ENCODE data around the gene HPN.

HPN gene

DNA sequence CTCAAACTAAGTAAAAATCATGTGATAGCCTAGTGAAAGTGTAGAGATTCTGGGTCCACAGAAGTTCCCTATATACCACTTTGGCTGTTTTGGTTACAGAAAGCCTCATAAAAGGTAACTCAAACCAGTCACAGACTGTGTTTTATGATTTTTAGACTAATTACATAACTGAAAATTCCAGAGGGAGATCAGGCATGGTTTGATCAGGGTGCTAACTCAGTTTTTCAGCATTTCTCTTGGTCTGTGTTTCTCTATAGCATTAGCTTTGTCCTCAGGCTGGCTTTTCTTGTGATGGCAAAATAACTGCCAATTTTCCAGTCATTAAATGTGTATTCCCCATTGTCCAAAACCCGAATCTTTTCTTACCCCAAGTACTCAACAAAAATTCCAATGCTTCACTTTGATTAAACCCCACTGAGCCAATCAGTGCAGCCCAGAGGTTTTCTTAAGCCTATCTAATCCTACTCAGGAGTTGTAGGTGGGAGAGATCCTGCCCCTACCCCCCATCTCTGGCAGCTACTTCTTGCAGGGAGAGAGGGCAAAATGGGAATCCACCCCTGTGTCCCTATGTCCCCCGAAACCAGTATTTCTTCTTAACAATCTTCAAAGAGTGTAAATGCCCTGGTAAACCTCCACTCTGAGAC, 65.5 kb downstream of the HPN start:
- Histone ChIP-seq H3K4me1 (ENCODE audit: insufficient read depth, low read length) (peaks cover 8% of the 10 kb centered on the region; the same call in 1 of the 2 replicates), H3K9ac (ENCODE audit: low read depth, low read length) (no peak overlapping the region), H3K9me3 (ENCODE audit: control insufficient read depth, insufficient read depth, low read length) (no peaks in the 10 kb centered on the region), H3K36me3 (ENCODE audit: insufficient read depth, low read length) (no peaks in the 10 kb centered on the region)

DNA sequence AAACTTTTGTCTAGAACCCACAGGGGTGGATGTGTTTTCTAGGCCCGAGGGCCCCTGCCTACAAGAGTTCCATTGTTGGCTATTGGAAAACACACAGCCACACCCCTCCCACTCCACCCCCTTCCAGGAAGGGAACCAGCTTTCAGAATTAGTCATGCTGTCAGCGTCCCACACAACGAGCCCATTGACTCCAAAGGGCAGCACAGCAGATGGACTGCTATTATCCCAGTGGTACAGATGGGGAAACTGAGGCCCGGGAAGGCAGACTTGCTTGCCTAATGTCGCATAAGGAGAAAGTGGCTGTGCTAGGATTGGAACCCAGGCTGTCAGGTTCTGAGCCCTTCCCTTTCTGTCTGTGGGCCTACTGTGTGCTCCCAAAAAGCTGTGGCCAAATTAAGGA, 66.0 kb downstream of the HPN start:
- H3K4me1 ChIP-seq (ENCODE audit: insufficient read depth, low read length): peaks cover 8% of the 10 kb centered on the region; the same call in 1 of the 2 replicates
- H3K9ac ChIP-seq (ENCODE audit: low read depth, low read length): no peak overlapping the region
- no peaks in the 10 kb centered on the region for H3K9me3 ChIP-seq (ENCODE audit: control insufficient read depth, insufficient read depth, low read length)
- H3K36me3 ChIP-seq (ENCODE audit: insufficient read depth, low read length): no peaks in the 10 kb centered on the region

GRCh38 chr19:35108730-35109129, 67.2 kb downstream of the HPN start:
- Histone ChIP-seq H3K4me1 (ENCODE audit: insufficient read depth, low read length) (peaks cover 8% of the 10 kb centered on the region; the same call in 1 of the 2 replicates), H3K9ac (ENCODE audit: low read depth, low read length) (no peak overlapping the region), H3K9me3 (ENCODE audit: control insufficient read depth, insufficient read depth, low read length) (no peaks in the 10 kb centered on the region), H3K36me3 (ENCODE audit: insufficient read depth, low read length) (no peaks in the 10 kb centered on the region)

- peaks cover 14% of the 10 kb centered on the region for H3K4me1 ChIP-seq (ENCODE audit: insufficient read depth, low read length)
- no peaks in the 10 kb centered on the region for H3K9me3 ChIP-seq (ENCODE audit: control insufficient read depth, insufficient read depth, low read length)
- H3K36me3 ChIP-seq (ENCODE audit: insufficient read depth, low read length): no peaks in the 10 kb centered on the region
- no peak overlapping the region for H3K9ac ChIP-seq (ENCODE audit: low read depth, low read length)
These were observed 68.0 kb downstream of the HPN start for GRCh38 chr19:35109395-35110112.

DNA sequence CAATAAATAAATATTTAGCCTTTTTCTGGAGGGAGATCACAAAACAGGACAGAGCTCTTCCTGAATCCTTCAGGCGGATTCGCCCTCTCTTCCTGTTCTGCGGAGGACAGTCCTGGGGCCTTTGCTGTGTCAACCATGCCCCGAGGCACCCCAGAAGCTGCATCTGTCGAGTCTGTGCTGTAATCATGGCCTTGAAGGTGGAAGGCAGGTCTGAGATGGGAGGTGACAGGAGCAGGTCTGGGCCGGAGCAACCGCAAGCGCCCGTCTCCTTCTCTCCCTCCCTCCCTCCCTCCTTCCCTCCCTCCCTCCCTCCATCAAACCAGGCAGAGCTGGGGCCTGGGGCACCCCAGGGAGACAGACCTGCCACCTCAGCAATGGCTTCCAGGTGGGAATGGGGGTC, 69.5 kb downstream of the HPN start:
- Histone ChIP-seq H3K4me1 (ENCODE audit: insufficient read depth, low read length) (peaks cover 25% of the 10 kb centered on the region), H3K9me3 (ENCODE audit: control insufficient read depth, insufficient read depth, low read length) (no peaks in the 10 kb centered on the region), H3K9ac (ENCODE audit: low read depth, low read length) (no peak overlapping the region), H3K36me3 (ENCODE audit: insufficient read depth, low read length) (no peaks in the 10 kb centered on the region)

GRCh38 chr19:35112995-35113688, 71.6 kb downstream of the HPN start:
- no peaks in the 10 kb centered on the region for H3K9me3 ChIP-seq (ENCODE audit: control insufficient read depth, insufficient read depth, low read length)
- peaks cover 26% of the 10 kb centered on the region for H3K4me1 ChIP-seq (ENCODE audit: insufficient read depth, low read length)
- no peak overlapping the region for H3K9ac ChIP-seq (ENCODE audit: low read depth, low read length)
- no peaks in the 10 kb centered on the region for H3K36me3 ChIP-seq (ENCODE audit: insufficient read depth, low read length)

DNA sequence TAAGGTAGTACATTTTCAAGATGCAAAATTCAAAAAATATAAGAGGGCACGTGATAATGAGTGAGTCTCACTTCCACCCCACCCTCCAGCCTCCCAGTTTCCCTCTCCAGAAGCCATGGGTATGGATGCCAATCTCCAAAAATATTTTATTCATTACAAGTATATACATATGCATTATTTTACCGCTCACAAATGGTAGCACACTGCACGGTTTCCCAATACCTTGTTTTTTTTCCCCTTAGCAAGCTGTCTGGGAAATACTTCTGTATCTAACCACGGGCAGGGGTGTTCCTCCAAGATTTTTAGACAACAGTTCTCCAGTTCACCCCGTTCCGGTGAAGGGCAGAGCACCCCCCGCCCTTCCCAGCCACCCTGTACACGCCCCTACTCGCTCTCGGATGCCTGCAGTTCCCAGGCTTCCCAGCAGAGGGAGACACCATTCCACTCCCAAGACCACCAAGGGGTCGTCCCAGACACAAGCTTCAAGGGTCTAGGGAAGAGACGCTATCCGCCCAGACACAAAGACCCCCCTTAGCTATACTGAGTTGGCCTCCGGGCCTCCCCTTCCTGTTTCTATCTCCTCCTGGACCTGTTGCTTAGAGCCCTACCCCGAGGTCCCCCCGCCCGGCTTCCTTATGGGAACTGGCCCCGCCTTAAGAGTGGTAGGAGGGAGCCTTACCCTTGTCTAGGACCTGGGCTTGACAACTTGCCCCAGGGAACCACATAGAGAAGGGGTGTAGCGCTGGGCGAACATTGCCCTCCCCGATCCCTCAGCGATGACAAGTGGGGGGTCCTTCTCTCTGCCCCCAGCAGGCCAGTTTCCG, 73.0 kb downstream of the HPN start:
- H3K9me3 ChIP-seq (ENCODE audit: control insufficient read depth, insufficient read depth, low read length): no peaks in the 10 kb centered on the region
- no peaks in the 10 kb centered on the region for H3K36me3 ChIP-seq (ENCODE audit: insufficient read depth, low read length)
- peaks cover 23% of the 10 kb centered on the region for H3K4me1 ChIP-seq (ENCODE audit: insufficient read depth, low read length)
- peak overlapping the region; percentile 58 for H3K9ac ChIP-seq (ENCODE audit: low read depth, low read length)

GRCh38 chr19:35115177-35115951, 73.8 kb downstream of the HPN start, which contains the start of gene FXYD3:
FXYD3 (plus strand) TSS chr19:35115823; CDS start chr19:35119377, 3,554 bp downstream.
- Histone ChIP-seq H3K9ac (ENCODE audit: low read depth, low read length) (peak within 1 kb of the TSS; percentile 58), H3K36me3 (ENCODE audit: insufficient read depth, low read length) (no peaks in the 10 kb centered on the region), H3K9me3 (ENCODE audit: control insufficient read depth, insufficient read depth, low read length) (no peaks in the 10 kb centered on the region), H3K4me1 (ENCODE audit: insufficient read depth, low read length) (peaks cover 23% of the 10 kb centered on the region)

All from ES-I3 (cell line).